ENCODE measurements around the gene ZFAND3.

Gene ZFAND3

GRCh38 chr6:38153798-38154345 is 334.3 kb downstream of the ZFAND3 start:
- no peak for DNase-seq (ENCODE audit: low read depth in 2 of 2)

- no peak for DNase-seq (ENCODE audit: low read depth in 2 of 2)
Measured at GRCh38 chr6:38154731-38155130, 335.2 kb downstream of the ZFAND3 start.

- DNase-seq (ENCODE audit: low read depth in 2 of 2) = no peak
Measured at GRCh38 chr6:38155144-38155543, 335.6 kb downstream of the ZFAND3 start.

- no peak for DNase-seq (ENCODE audit: low read depth in 2 of 2)
Measured at GRCh38 chr6:38155621-38156204, 336.2 kb downstream of the ZFAND3 start.

- DNase-seq (ENCODE audit: low read depth in 2 of 2) = no peak
Measured at GRCh38 chr6:38156818-38157565, 337.5 kb downstream of the ZFAND3 start.

GRCh38 chr6:38157905-38158304 is 338.4 kb downstream of the ZFAND3 start:
- no peak for DNase-seq (ENCODE audit: low read depth in 2 of 2)

- no peak for DNase-seq (ENCODE audit: low read depth in 2 of 2)
Measured at GRCh38 chr6:38158762-38159350, 339.3 kb downstream of the ZFAND3 start.

GRCh38 chr6:38159596-38159995 is 340.1 kb downstream of the ZFAND3 start:
- DNase-seq (ENCODE audit: low read depth in 2 of 2) = no peak

- DNase-seq (ENCODE audit: low read depth in 2 of 2) = no peak
Measured at GRCh38 chr6:38160831-38161230, 341.3 kb downstream of the ZFAND3 start.

- DNase-seq (ENCODE audit: low read depth in 2 of 2) = no peak
Measured at GRCh38 chr6:38161331-38161730, 341.8 kb downstream of the ZFAND3 start.

GRCh38 chr6:38161754-38162492 is 342.4 kb downstream of the ZFAND3 start:
- no peak for DNase-seq (ENCODE audit: low read depth in 2 of 2)

GRCh38 chr6:38162493-38163185 is 343.1 kb downstream of the ZFAND3 start:
- no peak for DNase-seq (ENCODE audit: low read depth in 2 of 2)

- DNase-seq (ENCODE audit: low read depth in 2 of 2) = no peak
Measured at GRCh38 chr6:38163186-38164130, 343.9 kb downstream of the ZFAND3 start.

- DNase-seq (ENCODE audit: low read depth in 2 of 2) = no peak
Measured at GRCh38 chr6:38164131-38164481, 344.6 kb downstream of the ZFAND3 start.

GRCh38 chr6:38164671-38165108 is 345.2 kb downstream of the ZFAND3 start:
- DNase-seq (ENCODE audit: low read depth in 2 of 2) = no peak

- DNase-seq (ENCODE audit: low read depth in 2 of 2) = no peak
Measured at GRCh38 chr6:38166411-38167240, 347.1 kb downstream of the ZFAND3 start.

- no peak for DNase-seq (ENCODE audit: low read depth in 2 of 2)
Measured at GRCh38 chr6:38167598-38167997, 348.1 kb downstream of the ZFAND3 start.

- DNase-seq (ENCODE audit: low read depth in 2 of 2) = no peak
Measured at GRCh38 chr6:38168126-38168525, 348.6 kb downstream of the ZFAND3 start.

GRCh38 chr6:38168699-38169098 is 349.2 kb downstream of the ZFAND3 start:
- DNase-seq (ENCODE audit: low read depth in 2 of 2) = no peak
